PC-3 (cell line): ENCODE results near the gene ZER1. TPM values are rescaled to one million over a fixed set of nuclear protein-coding genes. Genes with fewer than 3 reads are reported as not detected.

Experiments
- ATAC-seq: fragments of 200-7000 bp; cut with Tn5 transposase; 2 replicates; pipeline ENCODE4 v1.9.1; 2020; ENCODE audit warnings: mild to moderate bottlenecking, moderate library complexity
- BruUV-seq: library from RNA; stranded (reverse); fragments of 400-500 nt; replicated peaks from 2 replicates; lab custom pipeline; 2021; lab: Mats Ljungman, UMichigan
- CTCF ChIA-PET: fragments of 300-600 bp; sonication (Branson Sonifier 250); formaldehyde crosslinking; loops from one replicate; lab custom pipeline; 2022; ENCODE audit warnings: antibody characterized with exemption; lab: Charles Lee
- POLR2A ChIA-PET: fragments of 300-600 bp; sonication (Branson Sonifier 250); formaldehyde crosslinking; loops from one replicate; lab custom pipeline; 2022; ENCODE audit warnings: antibody characterized with exemption; ENCODE audit not compliant: unreplicated experiment; lab: Charles Lee
- DNase-seq: peaks from one replicate; pipeline ENCODE4 v3.0.0-alpha.2; 2015
- H2AFZ ChIP-seq: fragments of 300-600 bp; sonication (generic); 2 replicates; pipeline ENCODE4 v1.6.0; 2016; ENCODE audit warnings: antibody characterized with exemption, low read length
- H3F3A ChIP-seq: fragments of 300-600 bp; sonication (generic); one replicate; pipeline ENCODE4 v1.6.0; 2017; ENCODE audit warnings: antibody characterized with exemption, low read length, control low read depth, mild to moderate bottlenecking; ENCODE audit not compliant: unreplicated experiment
- H3K27ac ChIP-seq: fragments of 300-600 bp; sonication (generic); 2 replicates; pipeline ENCODE4 v1.5.1; 2016; ENCODE audit warnings: mild to moderate bottlenecking, low read length
- H3K27me3 ChIP-seq: fragments of 300-600 bp; sonication (generic); 2 replicates; pipeline ENCODE4 v1.6.1; 2016; ENCODE audit warnings: low read length, mixed read lengths
- H3K36me3 ChIP-seq: fragments of 300-600 bp; sonication (generic); 2 replicates; pipeline ENCODE4 v1.6.1; 2016; ENCODE audit warnings: low read depth, mixed run types, low read length, mixed read lengths
- H3K4me1 ChIP-seq: fragments of 300-600 bp; sonication (generic); 2 replicates; pipeline ENCODE4 v1.5.1; 2016; ENCODE audit warnings: low read length; ENCODE audit not compliant: insufficient read depth
- H3K4me2 ChIP-seq: fragments of 300-600 bp; sonication (generic); 2 replicates; pipeline ENCODE4 v1.6.0; 2016; ENCODE audit warnings: low read length
- H3K4me3 ChIP-seq: fragments of 300-600 bp; sonication (generic); 2 replicates; pipeline ENCODE4 v1.5.1; 2016; ENCODE audit warnings: mild to moderate bottlenecking, low read length, mixed read lengths
- H3K79me2 ChIP-seq: fragments of 300-600 bp; sonication (generic); 2 replicates; pipeline ENCODE4 v1.6.1; 2017; ENCODE audit warnings: low read length, mixed read lengths
- H3K9ac ChIP-seq: fragments of 300-600 bp; sonication (generic); 2 replicates; pipeline ENCODE4 v1.6.0; 2016; ENCODE audit warnings: mild to moderate bottlenecking, low read length
- H3K9me2 ChIP-seq: fragments of 300-600 bp; sonication (generic); replicated peaks from 2 replicates; pipeline ENCODE4 v1.6.1; 2016; ENCODE audit warnings: mixed run types, low read length, mixed read lengths
- H3K9me3 ChIP-seq: fragments of 300-600 bp; sonication (generic); 2 replicates; pipeline ENCODE4 v1.6.1; 2016; ENCODE audit warnings: low read length, mixed read lengths
- H4K20me1 ChIP-seq: fragments of 300-600 bp; sonication (generic); 2 replicates; pipeline ENCODE4 v1.6.1; 2016; ENCODE audit warnings: low read length, mixed read lengths
- CTCF ChIP-seq: fragments of 300-600 bp; sonication (generic); conservative IDR thresholded peaks from 2 replicates; pipeline ENCODE4 v1.5.1; 2017; ENCODE audit warnings: antibody characterized with exemption, low read depth, mild to moderate bottlenecking, low read length
- EZH2 ChIP-seq: fragments of 300-600 bp; sonication (generic); IDR thresholded peaks from one replicate; pipeline ENCODE4 v1.6.1; 2017; ENCODE audit warnings: antibody characterized with exemption, mild to moderate bottlenecking, low read length; ENCODE audit not compliant: unreplicated experiment
- EZH2phosphoT487 ChIP-seq: fragments of 300-600 bp; sonication (generic); IDR thresholded peaks from 2 replicates; pipeline ENCODE4 v1.6.1; 2018; ENCODE audit warnings: mild to moderate bottlenecking, antibody characterized with exemption, low read length, borderline replicate concordance
- intact Hi-C: fragments of 100-400 bp; cut with micrococcal nuclease; formaldehyde crosslinking; loops from 2 replicates; pipeline ENCODE4 v1.9.0; 2023
- total RNA-seq: library from RNA; depleted of rRNA; stranded (reverse); fragments of >200 nt; gene quantifications from 2 replicates; pipeline ENCODE4 v1.2.3, GENCODE V29; 2014

Gene ZER1
- total RNA-seq, 1 experiment from 2014 or later = 20.6 TPM

GRCh38 chr9:128714586-128715435, 56.9 kb downstream of the ZER1 start:
- no TSS peak for BruUV-seq
- no peak overlapping the region for H2AFZ ChIP-seq
- H3K27me3 ChIP-seq = no peaks in the 10 kb centered on the region
- H3F3A ChIP-seq = no peaks in the 10 kb centered on the region
- ChIA-PET CTCF (no interaction called here), POLR2A (no interaction called here)
- no peak for TF ChIP-seq CTCF
- no peaks in the 10 kb centered on the region for H3K9me2 ChIP-seq
- no peaks in the 10 kb centered on the region for H3K4me1 ChIP-seq
- H3K4me2 ChIP-seq = no peak overlapping the region
- no peaks in the 10 kb centered on the region for H4K20me1 ChIP-seq
- DNase-seq = no peak
- no peaks in the 10 kb centered on the region for H3K79me2 ChIP-seq
- ATAC-seq = no peak
- H3K4me3 ChIP-seq = no peak overlapping the region
- H3K27ac ChIP-seq = no peak overlapping the region
- no peaks in the 10 kb centered on the region for H3K36me3 ChIP-seq
- no peaks in the 10 kb centered on the region for H3K9me3 ChIP-seq
- intact Hi-C loops = no loop called here
- no peak overlapping the region for H3K9ac ChIP-seq

- H3K4me1 ChIP-seq = no peaks in the 10 kb centered on the region
- CTCF ChIA-PET = no interaction called here
- DNase-seq (no peak), ATAC-seq (no peak)
- no peak overlapping the region for H3K4me2 ChIP-seq
- no peaks in the 10 kb centered on the region for H3K27me3 ChIP-seq
- H3K4me3 ChIP-seq = no peak overlapping the region
- H3K79me2 ChIP-seq = no peaks in the 10 kb centered on the region
- H3K9ac ChIP-seq = no peak overlapping the region
- POLR2A ChIA-PET = no interaction called here
- no peaks in the 10 kb centered on the region for H4K20me1 ChIP-seq
- H3K9me3 ChIP-seq = no peaks in the 10 kb centered on the region
- no TSS peak for BruUV-seq
- H3F3A ChIP-seq = no peaks in the 10 kb centered on the region
- TF ChIP-seq CTCF = no peak
- TF ChIP-seq EZH2 = no peak
- no peak for TF ChIP-seq EZH2phosphoT487
- H2AFZ ChIP-seq = no peak overlapping the region
- H3K9me2 ChIP-seq = no peaks in the 10 kb centered on the region
- H3K27ac ChIP-seq = no peak overlapping the region
- intact Hi-C loops = no loop called here
- H3K36me3 ChIP-seq = no peaks in the 10 kb centered on the region
Observed at GRCh38 chr9:128713941-128714573, 57.7 kb downstream of the ZER1 start.

- no peak overlapping the region for H3K4me3 ChIP-seq
- CTCF ChIA-PET = no interaction called here
- TF ChIP-seq EZH2 = no peak
- no peak for TF ChIP-seq CTCF
- no peak for TF ChIP-seq EZH2phosphoT487
- H3K9me2 ChIP-seq = no peaks in the 10 kb centered on the region
- no peaks in the 10 kb centered on the region for H3K9me3 ChIP-seq
- no peaks in the 10 kb centered on the region for H3K27me3 ChIP-seq
- DNase-seq = no peak
- no peak for ATAC-seq
- no peak overlapping the region for H3K4me2 ChIP-seq
- H3K27ac ChIP-seq = no peak overlapping the region
- H4K20me1 ChIP-seq = no peaks in the 10 kb centered on the region
- BruUV-seq = no TSS peak
- H3K36me3 ChIP-seq = no peaks in the 10 kb centered on the region
- H3K4me1 ChIP-seq = no peaks in the 10 kb centered on the region
- H2AFZ ChIP-seq = no peak overlapping the region
- no peak overlapping the region for H3K9ac ChIP-seq
- intact Hi-C loops = no loop called here
- H3F3A ChIP-seq = no peaks in the 10 kb centered on the region
- POLR2A ChIA-PET = interaction anchor here (0.5 kb wide), 1 partner anchor 15 kb away, joined by 5 read pairs; no protein-coding TSS in a partner anchor
- H3K79me2 ChIP-seq = no peaks in the 10 kb centered on the region
Observed at GRCh38 chr9:128713411-128713780, 58.3 kb downstream of the ZER1 start.
